GM12872 (cell line): ENCODE measurements around the gene CCDC85B.

Experiments
- CTCF ChIP-seq: IDR thresholded peaks from 3 replicates; pipeline ENCODE4 v1.5.1; 2011; ENCODE audit warnings: low read depth, mild to moderate bottlenecking, low read length, moderate library complexity; ENCODE audit not compliant: insufficient read depth

The CCDC85B gene

GRCh38 chr11:65859095-65859811 is 31.2 kb upstream of the CCDC85B start:
- TF ChIP-seq CTCF: no peak; the same call in 2 of the 3 replicates

GRCh38 chr11:65859812-65860277 is 30.6 kb upstream of the CCDC85B start:
- TF ChIP-seq CTCF: no peak

- peak; percentile 86 for TF ChIP-seq CTCF
Observed at GRCh38 chr11:65860278-65861164, 30.0 kb upstream of the CCDC85B start, which contains the start of gene MUS81. Gene MUS81 (plus strand): TSS chr11:65860433. CDS start chr11:65860754, 321 bp downstream.

GRCh38 chr11:65861165-65861505 is 29.3 kb upstream of the CCDC85B start:
- TF ChIP-seq CTCF: no peak

GRCh38 chr11:65861533-65862183 is 28.8 kb upstream of the CCDC85B start:
- TF ChIP-seq CTCF: no peak

- TF ChIP-seq CTCF: no peak
Observed at GRCh38 chr11:65862191-65862735, 28.2 kb upstream of the CCDC85B start.
